Left ventricle myocardium inferior (tissue), 1 donor: ENCODE measurements around the gene GNAI1. TPM values are rescaled to one million over a fixed set of nuclear protein-coding genes. Genes with fewer than 3 reads are reported as not detected.

Source experiments
- DNase-seq: peaks from one replicate; pipeline ENCODE4 v3.0.0-alpha.2; 2020
- H3K27ac ChIP-seq: fragments of 200-600 bp; replicated peaks from 2 replicates; pipeline ENCODE4 v1.8.0; 2021
- H3K27me3 ChIP-seq: fragments of 200-600 bp; 2 replicates; pipeline ENCODE4 v1.8.0; 2021; ENCODE audit warnings: low read depth
- H3K36me3 ChIP-seq: fragments of 200-600 bp; 2 replicates; pipeline ENCODE4 v1.8.0; 2021
- H3K4me1 ChIP-seq: fragments of 200-600 bp; 2 replicates; pipeline ENCODE4 v1.8.0; 2021
- H3K4me3 ChIP-seq: fragments of 200-600 bp; 2 replicates; pipeline ENCODE4 v1.8.0; 2021; ENCODE audit warnings: mild to moderate bottlenecking, moderate library complexity
- H3K9me3 ChIP-seq: fragments of 200-600 bp; replicated peaks from 2 replicates; pipeline ENCODE4 v1.8.0; 2021
- intact Hi-C: fragments of 100-400 bp; cut with micrococcal nuclease; formaldehyde crosslinking; loops from one replicate; pipeline ENCODE4 v1.11.0; 2022
- total RNA-seq: library from RNA; stranded (reverse); fragmentation: NEBNext Ultra II Directional; extraction: Animal tissue kit (Norgen Biotek cat#: 25700); gene quantifications from one replicate; pipeline ENCODE4 v1.2.1, GENCODE V29; 2021
- TF ChIP-seq, protein P1 (sequence below): fragments of 200-600 bp; IDR thresholded peaks from 2 replicates; pipeline ENCODE4 v1.8.0; 2021; ENCODE audit warnings: antibody characterized with exemption, mild to moderate bottlenecking, borderline replicate concordance
- donor health status: DM: no; HTN: yes; CAD: no; lungs with severe emphysema.

Gene GNAI1
- total RNA-seq, 1 donor from 2014 or later: 14.5 TPM

DNA sequence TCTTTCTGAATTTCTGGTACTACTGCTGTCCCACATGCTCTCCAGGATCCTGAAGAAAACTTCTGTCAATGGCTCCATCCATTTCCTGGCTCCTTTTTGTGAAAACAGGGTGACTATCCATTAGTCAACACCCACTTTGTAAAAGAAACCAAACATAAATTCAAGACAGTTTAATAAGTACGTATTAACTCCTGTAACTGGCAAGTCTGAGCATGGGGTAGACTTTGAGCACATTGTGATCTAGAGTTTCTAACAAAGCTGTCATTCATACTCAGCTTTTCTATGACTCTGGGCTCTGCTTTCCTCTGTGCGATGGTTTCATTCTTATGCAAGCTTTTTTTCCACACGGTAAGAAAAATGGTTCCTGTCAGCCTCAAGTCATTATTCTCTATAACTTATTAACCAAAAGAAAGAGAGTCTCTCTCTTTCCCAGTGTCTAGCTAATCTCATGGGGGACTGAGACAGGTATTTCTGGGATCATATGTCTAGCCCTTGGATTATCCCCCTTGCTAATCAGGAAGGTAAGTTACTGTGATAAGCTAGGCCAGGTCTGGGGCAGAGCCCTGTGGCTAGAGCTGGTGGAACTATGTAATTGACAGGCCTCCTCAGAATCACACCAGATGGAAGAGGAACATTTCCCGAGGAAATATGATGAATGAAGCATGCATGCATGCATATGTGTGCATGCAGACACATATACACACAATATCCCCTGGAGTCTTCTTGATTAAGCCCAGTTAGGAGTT, 98.5 kb downstream of the GNAI1 start:
- no peak overlapping the region for H3K4me3 ChIP-seq
- no peak for DNase-seq
- H3K27ac ChIP-seq: no peak overlapping the region
- H3K9me3 ChIP-seq: no peaks in the 10 kb centered on the region
- intact Hi-C loops: no loop called here
- H3K36me3 ChIP-seq: no peaks in the 10 kb centered on the region
- no peaks in the 10 kb centered on the region for H3K4me1 ChIP-seq
- TF ChIP-seq, protein P1, sequence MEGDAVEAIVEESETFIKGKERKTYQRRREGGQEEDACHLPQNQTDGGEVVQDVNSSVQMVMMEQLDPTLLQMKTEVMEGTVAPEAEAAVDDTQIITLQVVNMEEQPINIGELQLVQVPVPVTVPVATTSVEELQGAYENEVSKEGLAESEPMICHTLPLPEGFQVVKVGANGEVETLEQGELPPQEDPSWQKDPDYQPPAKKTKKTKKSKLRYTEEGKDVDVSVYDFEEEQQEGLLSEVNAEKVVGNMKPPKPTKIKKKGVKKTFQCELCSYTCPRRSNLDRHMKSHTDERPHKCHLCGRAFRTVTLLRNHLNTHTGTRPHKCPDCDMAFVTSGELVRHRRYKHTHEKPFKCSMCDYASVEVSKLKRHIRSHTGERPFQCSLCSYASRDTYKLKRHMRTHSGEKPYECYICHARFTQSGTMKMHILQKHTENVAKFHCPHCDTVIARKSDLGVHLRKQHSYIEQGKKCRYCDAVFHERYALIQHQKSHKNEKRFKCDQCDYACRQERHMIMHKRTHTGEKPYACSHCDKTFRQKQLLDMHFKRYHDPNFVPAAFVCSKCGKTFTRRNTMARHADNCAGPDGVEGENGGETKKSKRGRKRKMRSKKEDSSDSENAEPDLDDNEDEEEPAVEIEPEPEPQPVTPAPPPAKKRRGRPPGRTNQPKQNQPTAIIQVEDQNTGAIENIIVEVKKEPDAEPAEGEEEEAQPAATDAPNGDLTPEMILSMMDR: no peak
- H3K27me3 ChIP-seq: no peaks in the 10 kb centered on the region

DNA sequence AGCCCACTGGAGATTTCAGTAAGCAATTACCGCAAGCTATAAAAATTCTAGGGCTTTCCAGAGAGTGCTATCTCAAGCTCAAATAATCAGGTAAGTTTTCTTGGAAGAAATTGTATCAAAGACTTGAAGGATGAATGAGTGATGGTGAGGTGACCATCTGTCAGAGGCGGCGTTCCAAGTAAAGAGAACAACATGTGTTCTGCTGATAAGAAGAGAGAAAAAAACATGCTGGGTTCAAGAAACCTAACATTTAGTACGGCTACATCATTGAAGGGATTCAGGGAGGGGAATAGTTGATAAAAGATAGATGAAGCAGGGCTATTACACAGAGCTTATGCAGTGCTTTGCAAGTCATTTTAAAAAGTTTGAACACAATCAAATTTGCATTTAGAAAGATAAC, 100.7 kb downstream of the GNAI1 start:
- Histone ChIP-seq H3K27me3 (no peaks in the 10 kb centered on the region), H3K4me1 (no peaks in the 10 kb centered on the region), H3K27ac (no peak overlapping the region), H3K9me3 (no peaks in the 10 kb centered on the region), H3K4me3 (no peak overlapping the region), H3K36me3 (no peaks in the 10 kb centered on the region)
- TF ChIP-seq, protein P1: no peak
- DNase-seq: no peak
- intact Hi-C loops: no loop called here

DNA sequence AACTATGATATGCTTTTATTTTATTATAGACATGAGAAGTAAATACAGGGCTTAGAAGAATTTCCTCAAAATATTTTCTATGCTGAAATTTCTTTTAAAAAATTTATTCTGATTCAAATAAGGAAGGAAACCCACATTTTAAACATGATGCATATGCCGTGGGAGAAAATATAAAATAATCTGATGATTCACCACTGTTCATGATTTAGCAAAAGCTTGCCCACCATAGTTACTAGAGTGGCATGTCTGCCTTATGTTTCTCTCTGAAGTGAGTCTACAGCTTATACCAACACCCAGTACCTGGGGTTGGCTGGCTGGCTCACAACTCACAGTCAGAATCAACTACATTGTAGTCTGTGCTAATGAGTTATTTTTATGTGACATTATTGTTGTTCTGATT, 102.0 kb downstream of the GNAI1 start:
- H3K4me3 ChIP-seq: no peak overlapping the region
- TF ChIP-seq, protein P1: no peak
- H3K9me3 ChIP-seq: no peaks in the 10 kb centered on the region
- H3K36me3 ChIP-seq: no peaks in the 10 kb centered on the region
- no peaks in the 10 kb centered on the region for H3K27me3 ChIP-seq
- intact Hi-C loops: no loop called here
- H3K4me1 ChIP-seq: no peaks in the 10 kb centered on the region
- no peak for DNase-seq
- no peak overlapping the region for H3K27ac ChIP-seq

DNA sequence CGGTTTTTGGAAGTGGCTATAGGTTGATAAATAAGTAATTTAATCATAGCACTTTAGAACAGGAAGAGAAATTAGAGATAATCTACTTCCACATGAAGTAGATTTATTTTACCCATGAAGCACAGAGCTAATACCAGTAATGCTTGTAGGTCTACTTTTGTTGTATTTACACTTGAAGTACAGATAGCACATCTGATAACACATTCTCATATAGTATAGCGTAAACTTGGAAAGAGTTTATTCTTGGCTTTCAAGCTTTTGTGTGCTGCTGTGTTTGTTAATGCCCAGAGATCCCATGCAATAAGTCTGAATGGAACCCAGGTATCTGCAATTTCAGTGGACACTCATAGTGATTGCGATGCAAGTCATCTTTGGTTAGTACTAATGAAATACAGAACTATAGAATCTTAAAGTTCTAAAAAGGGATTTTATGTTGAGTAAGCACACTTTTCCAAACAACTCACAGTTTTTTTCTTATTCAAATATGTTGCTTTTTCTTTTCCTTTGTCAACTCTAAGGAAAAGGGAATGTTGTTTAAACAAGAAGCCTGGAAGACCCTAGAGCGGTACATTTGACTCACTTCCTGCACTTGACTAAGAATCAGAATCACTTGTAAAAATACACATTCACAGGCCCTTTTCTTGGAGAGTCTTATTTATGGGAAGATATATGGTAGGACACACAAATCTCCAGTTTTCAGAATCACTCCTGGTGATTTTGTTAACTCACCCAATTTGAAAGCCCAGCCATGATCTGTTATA, 105.8 kb downstream of the GNAI1 start:
- DNase-seq: no peak
- TF ChIP-seq, protein P1: no peak
- peaks cover 7% of the 10 kb centered on the region for H3K4me1 ChIP-seq
- H3K36me3 ChIP-seq: no peaks in the 10 kb centered on the region
- no peaks in the 10 kb centered on the region for H3K9me3 ChIP-seq
- intact Hi-C loops: no loop called here
- H3K27ac ChIP-seq: no peak overlapping the region
- H3K4me3 ChIP-seq: no peak overlapping the region
- no peaks in the 10 kb centered on the region for H3K27me3 ChIP-seq

DNA sequence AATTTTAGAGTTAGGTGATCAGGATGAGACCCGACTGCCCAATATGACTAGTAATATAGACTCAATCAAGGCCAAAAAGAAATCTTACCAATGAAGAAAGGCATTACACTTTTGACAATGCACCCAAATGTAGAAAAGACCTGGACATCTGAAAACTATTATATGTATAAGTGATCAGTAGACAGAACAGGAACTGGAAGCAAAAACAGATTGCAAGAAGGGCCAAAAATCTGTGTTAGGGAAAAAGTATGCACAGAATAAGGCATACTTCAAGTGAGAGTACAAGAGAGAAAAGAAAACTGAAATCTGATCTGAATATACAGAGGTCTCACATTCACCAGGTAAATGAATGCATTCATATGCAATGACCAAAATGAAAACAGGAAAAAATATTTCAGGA, 107.0 kb downstream of the GNAI1 start:
- intact Hi-C loops: no loop called here

More for the DNA sequence above, 107.0 kb downstream of the GNAI1 start:
- Histone ChIP-seq H3K4me1 (peaks cover 7% of the 10 kb centered on the region), H3K27me3 (no peaks in the 10 kb centered on the region), H3K36me3 (no peaks in the 10 kb centered on the region), H3K4me3 (no peak overlapping the region), H3K9me3 (no peaks in the 10 kb centered on the region), H3K27ac (no peak overlapping the region)
- TF ChIP-seq, protein P1: no peak
- no peak for DNase-seq
